ENCODE measurements around the gene ADCY3. TPM values are rescaled to one million over a fixed set of nuclear protein-coding genes. Genes with fewer than 3 reads are reported as not detected.

ADCY3 gene
- polyA plus RNA-seq, 3 donors, result 19.9 to 26.4 (median 20.0) TPM

GRCh38 chr2:24912523-24912922 is 7.5 kb downstream of the ADCY3 start:
- DNase-seq (ENCODE audit: extremely low read depth in 1 of 11, low read depth in 9 of 11, low spot score in 4 of 11), result no peak

GRCh38 chr2:24910245-24910644 is 9.8 kb downstream of the ADCY3 start:
- DNase-seq (ENCODE audit: extremely low read depth in 1 of 11, low read depth in 9 of 11, low spot score in 4 of 11), result no peak

- no peak for DNase-seq (ENCODE audit: extremely low read depth in 1 of 11, low read depth in 9 of 11, low spot score in 4 of 11)
Measured at GRCh38 chr2:24909555-24910177, 10.4 kb downstream of the ADCY3 start.

GRCh38 chr2:24908461-24908901 is 11.6 kb downstream of the ADCY3 start:
- no peak for DNase-seq (ENCODE audit: extremely low read depth in 1 of 11, low read depth in 9 of 11, low spot score in 4 of 11)

- no peak for DNase-seq (ENCODE audit: extremely low read depth in 1 of 11, low read depth in 9 of 11, low spot score in 4 of 11)
Measured at GRCh38 chr2:24907116-24907515, 12.9 kb downstream of the ADCY3 start.

GRCh38 chr2:24906466-24906865 is 13.6 kb downstream of the ADCY3 start:
- DNase-seq (ENCODE audit: extremely low read depth in 1 of 11, low read depth in 9 of 11, low spot score in 4 of 11), result no peak

GRCh38 chr2:24903161-24904103 is 16.6 kb downstream of the ADCY3 start:
- DNase-seq (ENCODE audit: extremely low read depth in 1 of 11, low read depth in 9 of 11, low spot score in 4 of 11), result no peak

GRCh38 chr2:24899361-24899910 is 20.6 kb downstream of the ADCY3 start:
- DNase-seq (ENCODE audit: extremely low read depth in 1 of 11, low read depth in 9 of 11, low spot score in 4 of 11), result no peak

GRCh38 chr2:24898122-24899109 is 21.6 kb downstream of the ADCY3 start:
- no peak for DNase-seq (ENCODE audit: extremely low read depth in 1 of 11, low read depth in 9 of 11, low spot score in 4 of 11)

- DNase-seq (ENCODE audit: extremely low read depth in 1 of 11, low read depth in 9 of 11, low spot score in 4 of 11), result no peak
Measured at GRCh38 chr2:24894750-24895149, 25.3 kb downstream of the ADCY3 start.

GRCh38 chr2:24893934-24894333 is 26.1 kb downstream of the ADCY3 start:
- no peak for DNase-seq (ENCODE audit: extremely low read depth in 1 of 11, low read depth in 9 of 11, low spot score in 4 of 11)

GRCh38 chr2:24892928-24893327 is 27.1 kb downstream of the ADCY3 start:
- no peak for DNase-seq (ENCODE audit: extremely low read depth in 1 of 11, low read depth in 9 of 11, low spot score in 4 of 11)

GRCh38 chr2:24891201-24891600 is 28.8 kb downstream of the ADCY3 start:
- no peak for DNase-seq (ENCODE audit: extremely low read depth in 1 of 11, low read depth in 9 of 11, low spot score in 4 of 11)

GRCh38 chr2:24889221-24889620 is 30.8 kb downstream of the ADCY3 start:
- no peak for DNase-seq (ENCODE audit: extremely low read depth in 1 of 11, low read depth in 9 of 11, low spot score in 4 of 11)

GRCh38 chr2:24888177-24888576 is 31.9 kb downstream of the ADCY3 start:
- no peak for DNase-seq (ENCODE audit: extremely low read depth in 1 of 11, low read depth in 9 of 11, low spot score in 4 of 11)

GRCh38 chr2:24887307-24887874 is 32.6 kb downstream of the ADCY3 start:
- DNase-seq (ENCODE audit: extremely low read depth in 1 of 11, low read depth in 9 of 11, low spot score in 4 of 11), result no peak

GRCh38 chr2:24886691-24887304 is 33.2 kb downstream of the ADCY3 start:
- peak in 6 of 11 donors; percentile 24 to 49 (median 39) for DNase-seq (ENCODE audit: extremely low read depth in 1 of 11, low read depth in 9 of 11, low spot score in 4 of 11)

GRCh38 chr2:24886126-24886501 is 33.9 kb downstream of the ADCY3 start:
- no peak for DNase-seq (ENCODE audit: extremely low read depth in 1 of 11, low read depth in 9 of 11, low spot score in 4 of 11)

All from renal cortex interstitium (tissue), 11 donors.